NCI-H510A treated with DMSO at 0.1 percent for 48 hours (cell line): ENCODE data around the gene PPP1R13B.

Experiments
- DNase-seq: peaks from one replicate; lab custom pipeline; 2025; lab: John Stamatoyannopoulos, UW

Gene PPP1R13B

DNA sequence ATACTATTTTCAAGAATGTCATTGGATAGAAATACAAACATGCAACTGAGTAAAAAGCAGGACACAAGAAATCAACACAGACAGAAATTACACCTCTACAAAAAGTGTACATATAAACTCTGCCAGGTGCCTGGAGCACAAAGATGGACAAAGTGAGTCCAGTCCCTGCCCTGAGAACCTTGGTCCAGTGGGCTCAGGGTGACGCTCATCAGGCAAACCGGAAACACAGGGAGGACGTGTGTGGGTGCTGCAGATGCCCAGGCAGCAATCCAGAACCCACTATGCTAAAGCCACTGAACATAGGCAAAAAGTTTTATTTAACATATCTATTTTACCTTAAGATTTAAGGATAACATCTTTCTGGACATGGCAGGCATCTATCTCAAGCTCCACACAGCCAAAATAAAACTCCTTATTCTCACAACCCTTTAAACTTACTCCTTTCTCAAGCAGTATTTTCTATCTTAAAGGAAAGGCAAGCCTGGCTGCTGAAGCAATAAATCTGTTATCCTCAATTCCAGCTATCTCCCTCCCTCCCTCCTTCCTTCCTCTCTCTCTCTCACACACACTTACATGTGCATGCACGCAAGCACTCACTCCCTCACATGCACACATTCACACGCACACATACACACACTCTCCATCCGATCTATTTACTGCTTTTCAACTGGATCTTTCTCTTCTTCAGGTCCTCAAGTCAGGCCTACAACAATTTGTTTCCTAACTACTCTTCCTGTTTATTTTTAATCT, 10.2 kb downstream of the PPP1R13B start:
- DNase-seq = no peak

DNA sequence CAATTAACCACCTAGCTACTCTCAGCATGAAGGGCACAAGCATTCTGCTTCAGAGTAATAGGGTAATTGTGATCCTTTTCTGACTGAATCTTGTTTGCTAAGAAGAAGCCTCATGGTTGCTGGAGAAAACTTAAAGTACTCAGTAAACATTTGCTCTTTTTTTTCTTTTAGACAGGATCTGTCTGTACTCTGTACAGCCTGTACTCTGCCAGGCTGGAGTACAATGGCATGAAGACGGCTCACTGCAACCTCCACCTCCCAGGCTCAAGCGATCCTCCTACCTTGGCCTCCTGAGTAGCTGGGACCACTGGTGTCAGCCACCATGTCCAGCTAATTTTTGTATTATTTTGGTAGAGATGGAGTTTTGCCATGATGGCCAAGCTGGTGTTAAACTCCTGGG, 12.4 kb downstream of the PPP1R13B start:
- no peak for DNase-seq

DNA sequence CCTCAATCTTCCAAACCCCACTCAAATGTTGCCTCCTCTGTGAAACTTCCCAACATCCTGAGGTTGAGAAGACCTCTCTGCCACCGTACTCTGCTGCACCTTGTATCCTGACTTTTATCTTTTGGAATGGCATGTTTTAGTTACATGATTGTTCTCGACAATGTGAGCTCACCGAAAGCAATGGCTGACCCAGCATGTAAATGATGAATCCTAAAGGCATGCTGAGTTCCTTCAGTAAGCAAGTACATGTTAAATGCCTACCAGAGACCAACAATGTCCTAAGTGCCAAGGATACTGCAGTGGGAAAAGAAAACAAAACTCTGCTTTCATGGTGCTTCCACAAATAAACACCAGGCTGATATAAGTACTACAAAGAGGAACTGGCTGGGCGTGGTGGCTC, 13.7 kb downstream of the PPP1R13B start:
- no peak for DNase-seq

DNA sequence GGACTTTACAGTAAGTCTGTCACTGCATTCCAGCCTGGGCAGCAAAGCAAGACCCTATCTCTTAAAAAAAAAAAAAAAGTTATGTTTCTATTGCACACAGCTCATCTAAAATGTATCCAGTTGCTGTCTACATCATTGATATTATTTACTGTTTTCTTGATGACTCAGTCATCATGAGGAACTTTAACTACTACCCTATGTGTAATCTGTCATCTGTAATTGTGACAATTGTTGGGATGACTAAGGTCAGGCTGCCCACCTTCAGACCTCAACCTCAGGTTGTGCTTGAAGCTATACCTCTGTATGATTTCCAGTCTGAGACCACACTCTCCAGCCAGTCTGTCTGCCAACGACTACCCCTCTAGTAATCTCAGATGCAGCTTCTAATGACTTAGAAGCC, 15.3 kb downstream of the PPP1R13B start:
- DNase-seq = no peak

DNA sequence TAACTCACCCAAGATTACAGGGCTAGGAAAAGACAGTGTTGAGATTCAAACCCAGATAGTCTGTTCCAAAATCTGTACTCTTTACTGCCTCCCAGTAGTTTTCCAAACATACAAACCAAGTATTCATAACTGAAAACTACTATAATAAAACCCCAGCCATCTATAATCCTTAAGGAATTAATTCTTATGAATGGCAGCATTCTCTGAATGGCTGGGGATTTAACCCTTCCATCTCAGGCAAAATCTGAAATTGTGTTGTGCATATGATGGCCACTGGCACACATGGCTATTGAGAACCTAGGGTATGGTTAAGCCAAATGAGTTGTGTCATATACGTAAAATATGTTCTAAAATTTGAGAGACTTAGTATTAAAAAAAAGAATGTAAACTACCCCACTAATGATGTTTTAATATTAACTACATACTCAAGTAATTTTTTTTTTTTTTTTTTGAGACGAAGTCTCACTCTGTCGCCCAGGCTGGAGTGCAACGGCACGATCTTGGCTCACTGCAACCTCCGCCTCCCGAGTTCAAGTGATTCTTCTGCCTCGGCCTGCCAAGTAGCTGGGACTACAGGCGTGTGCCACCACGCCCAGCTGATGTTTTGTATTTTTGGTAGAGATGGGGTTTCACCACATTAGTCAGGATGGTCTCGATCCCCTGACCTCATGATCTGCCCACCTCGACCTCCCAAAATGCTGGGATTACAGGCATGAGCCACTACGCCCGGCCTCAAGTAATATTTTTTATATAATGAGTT, 16.7 kb downstream of the PPP1R13B start:
- DNase-seq = no peak

DNA sequence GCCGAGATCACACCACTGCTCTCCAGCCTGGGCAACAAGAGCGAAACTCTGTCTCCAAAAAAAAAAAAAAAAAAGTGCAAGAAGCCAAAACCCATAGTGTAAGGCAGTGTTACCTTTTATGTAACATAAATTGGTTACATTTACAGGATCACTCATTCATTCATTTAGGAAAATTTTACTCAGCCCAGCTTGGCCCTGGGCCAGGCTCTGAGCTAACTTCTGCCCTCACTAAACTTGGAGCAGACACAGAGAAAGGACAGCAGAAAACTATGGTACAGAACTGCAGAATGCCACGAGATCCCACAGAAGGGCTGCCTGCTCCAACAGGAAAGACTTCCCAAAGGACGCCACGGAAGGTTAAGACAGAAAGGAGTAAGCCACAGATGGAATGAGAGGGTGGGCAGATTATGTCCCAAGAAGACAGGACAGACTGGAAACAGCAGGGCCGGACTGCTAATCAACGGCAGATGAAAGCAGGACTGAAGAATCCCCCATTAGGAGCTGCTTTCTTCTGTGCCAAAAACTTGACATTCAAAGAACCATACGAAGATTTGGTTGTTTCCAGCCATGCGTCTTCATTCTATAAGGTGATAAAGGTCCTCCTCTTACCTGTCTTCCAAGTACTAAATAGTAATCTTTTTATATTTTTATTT, 18.9 kb downstream of the PPP1R13B start:
- no peak for DNase-seq

DNA sequence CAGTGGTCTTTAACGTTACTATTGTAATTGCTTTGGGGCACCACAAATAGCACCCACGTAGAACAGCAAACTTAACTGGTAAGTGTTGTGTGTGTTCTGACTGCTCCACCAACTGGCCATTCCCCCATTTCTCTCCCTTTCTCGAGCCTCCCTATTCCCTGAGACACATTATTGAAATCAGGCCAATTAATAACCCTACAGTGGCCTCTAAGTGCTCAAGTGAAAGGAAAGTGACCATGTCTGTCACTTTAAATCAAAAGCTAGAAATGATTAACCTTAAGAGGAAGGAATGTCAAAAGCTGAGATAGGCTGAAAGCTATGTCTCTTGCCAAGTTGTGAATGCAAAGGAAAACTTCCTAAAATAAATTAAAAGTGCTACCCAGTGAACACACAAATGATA, 22.3 kb downstream of the PPP1R13B start:
- DNase-seq = no peak

DNA sequence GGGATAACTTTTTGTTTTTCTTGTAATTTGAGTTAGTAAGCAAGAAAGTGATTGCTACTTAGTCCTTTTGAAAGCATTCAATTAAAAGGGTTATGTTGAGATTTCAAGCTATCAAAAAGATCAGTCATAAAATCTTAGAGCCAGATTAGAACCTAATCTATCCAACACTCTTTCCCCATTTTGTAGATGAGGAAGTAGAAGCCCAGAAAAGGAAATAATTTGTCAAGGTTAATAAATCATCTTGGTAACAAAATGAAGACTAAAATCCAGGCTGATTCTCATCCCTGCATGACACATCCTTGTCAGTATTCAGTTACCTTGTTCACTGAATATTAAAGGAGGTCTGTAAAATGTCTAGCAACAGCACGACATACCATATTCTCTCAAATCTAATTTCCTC, 26.5 kb downstream of the PPP1R13B start:
- DNase-seq = no peak

DNA sequence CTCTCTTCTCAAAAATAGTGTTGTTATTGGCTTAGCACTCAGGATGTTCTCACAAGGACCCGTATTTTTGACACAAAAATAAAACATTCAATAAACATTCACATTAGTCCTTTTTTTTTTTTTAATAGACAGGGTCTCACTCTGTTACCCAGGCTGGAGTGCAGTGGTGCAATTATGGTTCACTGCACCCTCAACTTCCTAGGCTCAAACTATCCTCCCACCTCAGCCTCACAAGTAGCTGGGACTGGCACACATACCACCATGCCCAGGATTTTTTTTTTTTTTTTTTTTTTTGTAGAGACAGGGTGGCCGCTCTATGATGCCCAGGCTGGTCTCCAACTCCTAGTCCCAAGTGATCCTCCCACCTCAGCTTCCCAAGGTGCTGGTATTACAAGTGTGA, 27.0 kb downstream of the PPP1R13B start:
- DNase-seq = no peak

DNA sequence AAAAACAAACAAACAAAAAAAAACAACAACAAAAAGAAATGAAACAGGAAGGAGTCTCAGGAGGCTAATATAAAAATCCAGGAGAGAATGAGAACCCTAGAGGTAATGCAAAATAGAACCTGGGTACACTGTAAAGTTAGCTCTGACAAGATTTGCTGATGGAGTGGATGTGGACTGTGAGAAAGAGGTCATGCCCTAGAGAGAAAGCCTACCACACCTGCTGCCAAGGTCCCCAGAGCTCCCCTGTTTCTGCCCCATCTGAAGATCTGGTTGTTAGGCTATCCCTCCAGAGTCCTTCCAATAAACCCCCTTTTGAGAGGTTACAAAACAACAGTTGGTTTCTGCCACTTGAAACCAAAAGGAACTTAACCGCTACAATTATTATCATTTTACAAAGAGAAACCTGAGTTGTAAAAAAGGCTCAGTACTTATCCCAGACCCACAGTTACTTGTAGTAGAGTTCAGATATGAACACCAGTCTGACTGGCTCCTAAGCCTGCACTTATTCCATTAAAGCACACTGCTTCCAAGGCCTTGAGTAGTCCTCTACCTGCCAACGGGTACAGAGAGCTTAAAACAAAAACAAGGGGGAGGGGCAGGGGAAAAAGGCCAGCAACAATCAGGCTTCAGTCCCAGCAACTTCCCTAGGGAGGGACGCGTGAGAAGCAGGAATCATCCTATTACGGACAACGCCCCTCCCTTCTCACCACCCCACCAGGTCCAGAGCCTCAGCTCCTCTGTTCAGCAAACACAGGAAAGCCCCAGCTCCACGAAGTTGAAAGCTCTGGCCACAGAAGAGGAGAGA, 27.7 kb downstream of the PPP1R13B start:
- peak; percentile 40 for DNase-seq

DNA sequence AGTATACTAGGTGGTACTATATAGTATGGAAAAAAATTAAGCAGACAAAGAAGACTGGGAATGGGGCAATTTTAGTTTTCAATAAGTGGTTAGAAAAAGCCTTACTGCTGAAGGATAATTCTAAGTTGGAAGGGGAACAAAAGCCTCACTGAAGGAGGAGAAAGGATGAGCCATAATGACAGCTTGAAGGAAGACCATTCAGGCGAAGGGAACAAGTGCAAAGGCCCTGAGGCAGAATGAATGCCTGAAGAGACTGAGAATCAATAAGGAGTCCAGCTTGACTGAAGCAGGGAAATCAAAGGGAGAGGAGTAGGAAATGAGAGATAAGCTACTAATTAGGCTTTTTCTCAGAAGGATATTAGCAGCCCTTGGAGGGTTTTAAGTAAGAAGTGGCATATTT, 28.5 kb downstream of the PPP1R13B start:
- DNase-seq = no peak

DNA sequence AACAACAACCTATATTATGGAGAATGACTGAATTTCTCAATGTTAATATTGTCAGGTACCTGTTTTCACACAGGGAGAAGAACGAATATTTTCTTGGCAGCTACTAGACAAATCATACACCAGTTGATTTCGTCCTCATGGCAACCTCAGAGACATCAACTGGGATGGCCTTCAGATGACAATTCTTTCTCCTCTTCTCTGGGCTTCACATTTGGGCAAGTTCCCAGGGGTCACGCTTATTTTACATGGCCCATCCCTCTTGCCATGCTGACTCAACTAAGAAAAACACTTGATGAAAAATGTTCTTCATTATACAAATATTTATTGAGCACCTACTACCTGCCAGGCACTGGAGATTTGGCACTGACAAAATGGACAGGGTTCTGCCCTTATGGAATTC, 29.0 kb downstream of the PPP1R13B start:
- DNase-seq = no peak

DNA sequence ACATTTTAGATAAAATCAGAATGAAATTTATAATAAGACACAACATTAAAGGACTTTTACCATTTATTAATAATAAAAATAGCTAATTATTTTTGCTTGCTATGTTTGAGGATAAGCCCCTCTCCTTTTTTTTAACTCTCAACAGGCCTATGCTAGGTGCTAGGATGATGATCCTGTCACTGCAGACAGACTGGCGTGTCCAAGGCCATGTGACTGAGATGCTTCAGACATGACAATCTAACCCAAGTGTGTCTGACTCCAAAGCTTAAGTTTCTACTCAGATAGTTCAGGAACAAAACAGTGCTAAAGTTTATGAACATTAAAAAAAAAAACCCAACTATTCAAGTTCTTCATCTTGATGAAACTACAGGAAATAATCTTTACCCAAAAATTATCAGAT, 29.8 kb downstream of the PPP1R13B start:
- no peak for DNase-seq

DNA sequence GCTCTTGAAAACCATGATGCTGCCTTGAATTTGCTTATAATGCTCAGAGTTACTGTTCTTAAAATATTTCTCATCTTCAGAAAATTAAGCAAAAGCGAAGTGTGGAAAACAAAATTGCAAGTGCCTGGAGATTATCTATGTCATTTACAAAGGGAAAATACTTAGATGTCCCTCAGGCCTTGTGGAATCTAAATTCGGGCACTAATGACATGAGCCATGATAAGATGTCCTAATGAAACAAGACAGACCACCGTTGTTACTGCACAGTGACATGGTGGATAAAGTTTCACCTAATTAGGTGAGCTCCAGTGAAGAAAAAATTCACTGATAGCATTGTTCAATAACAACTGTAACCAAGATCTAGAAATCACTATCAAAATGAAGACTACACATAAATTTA, 30.4 kb downstream of the PPP1R13B start:
- DNase-seq = no peak

DNA sequence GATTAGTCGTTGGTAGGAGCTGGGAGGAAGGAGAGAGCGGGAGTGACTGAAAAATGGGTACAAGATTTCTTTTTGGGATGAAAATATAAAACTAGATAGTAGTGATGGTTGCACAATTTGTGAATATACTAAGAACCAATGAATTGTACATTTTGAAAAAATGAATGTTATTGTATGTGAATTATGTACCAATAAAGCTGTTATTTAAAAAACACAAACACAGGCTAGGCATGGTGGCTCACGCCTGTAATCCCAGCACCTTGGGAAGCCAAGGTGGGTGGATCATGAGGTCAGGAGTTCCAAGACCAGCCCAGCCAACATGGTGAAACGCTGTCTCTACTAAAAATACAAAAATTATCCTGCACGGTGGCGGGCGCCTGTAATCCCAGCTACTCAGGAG, 32.1 kb downstream of the PPP1R13B start:
- no peak for DNase-seq

DNA sequence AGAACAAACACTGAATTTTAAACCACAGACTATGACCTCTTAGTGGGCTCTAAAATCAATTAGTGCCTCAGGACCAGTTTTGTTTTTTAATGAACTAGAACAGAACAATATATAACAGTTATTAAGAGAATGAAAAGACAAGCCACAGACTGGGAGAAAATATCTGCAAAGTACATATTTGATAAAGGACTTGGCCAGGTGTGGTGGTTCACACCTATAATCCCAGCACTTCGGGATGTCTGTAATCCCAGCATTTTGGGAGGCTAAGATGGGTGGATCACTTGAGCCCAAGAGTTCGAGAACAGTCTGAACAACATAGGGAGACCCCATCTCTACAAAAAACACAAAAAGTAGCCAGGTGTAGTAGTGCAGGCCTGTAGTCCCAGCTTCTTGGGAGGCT, 36.2 kb downstream of the PPP1R13B start:
- DNase-seq = no peak

DNA sequence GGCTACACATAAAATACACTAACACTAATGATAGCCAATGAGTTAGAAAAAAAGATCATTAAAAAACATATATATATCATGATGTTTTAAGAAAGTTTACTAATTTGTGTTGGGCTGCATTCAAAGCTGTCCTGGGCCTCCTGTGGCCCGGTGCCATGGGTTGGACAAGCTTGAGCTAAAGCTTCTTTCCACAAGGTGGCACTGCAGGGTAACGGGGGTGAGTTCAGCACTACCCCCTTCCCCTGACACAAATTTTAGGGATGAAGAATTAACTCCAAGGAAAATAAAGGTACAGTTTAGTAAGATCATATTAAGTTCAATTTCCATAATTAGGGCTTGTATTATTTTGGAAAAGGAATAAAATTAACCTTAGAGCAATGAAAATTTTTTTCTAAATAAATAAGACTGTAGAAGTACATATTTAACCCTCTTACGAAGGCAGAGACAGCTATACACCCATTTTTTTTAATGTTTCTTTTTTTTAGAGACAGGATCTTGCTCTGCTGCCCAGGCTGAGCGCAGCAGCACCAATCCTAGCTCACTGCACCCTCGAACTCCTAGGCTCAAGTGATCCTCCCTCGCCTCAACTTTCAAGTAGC, 38.9 kb downstream of the PPP1R13B start:
- peak; percentile 70 for DNase-seq

DNA sequence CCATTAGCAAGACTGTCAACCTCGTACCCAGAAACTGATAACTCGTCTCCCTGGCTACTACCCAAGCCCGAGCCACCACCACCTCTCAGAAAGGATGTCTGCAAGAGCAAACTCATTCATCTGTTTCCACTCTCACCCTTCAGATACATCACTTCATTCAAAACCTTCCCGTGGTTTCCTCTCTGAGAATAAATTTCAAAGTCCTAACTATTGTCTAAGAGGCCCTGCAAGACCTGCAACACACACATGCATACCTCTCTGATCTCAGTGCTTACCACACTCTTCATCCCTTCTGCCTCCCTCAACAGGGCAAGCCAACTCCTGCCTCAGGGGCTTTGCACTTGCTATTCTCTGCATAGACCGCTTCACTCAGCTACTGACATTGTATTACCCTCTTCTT, 40.6 kb downstream of the PPP1R13B start:
- DNase-seq = no peak

DNA sequence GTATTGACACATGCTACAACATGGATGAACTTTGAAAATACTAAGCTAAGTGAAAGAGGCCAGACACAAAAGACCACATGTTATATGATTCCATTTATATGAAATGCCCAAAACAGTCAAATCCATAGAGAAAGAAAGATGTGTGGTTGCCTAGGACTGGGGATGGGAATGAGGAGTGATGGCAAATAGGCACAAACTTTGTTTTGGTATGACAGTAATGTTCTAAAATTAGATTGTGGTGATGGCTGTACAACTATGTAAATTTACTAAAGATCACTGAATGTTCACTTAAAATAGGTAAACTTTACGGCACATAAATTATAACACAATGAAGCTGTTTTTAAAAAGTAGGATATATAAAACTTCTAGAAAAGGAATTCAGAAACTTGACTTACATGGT, 41.7 kb downstream of the PPP1R13B start:
- no peak for DNase-seq

DNA sequence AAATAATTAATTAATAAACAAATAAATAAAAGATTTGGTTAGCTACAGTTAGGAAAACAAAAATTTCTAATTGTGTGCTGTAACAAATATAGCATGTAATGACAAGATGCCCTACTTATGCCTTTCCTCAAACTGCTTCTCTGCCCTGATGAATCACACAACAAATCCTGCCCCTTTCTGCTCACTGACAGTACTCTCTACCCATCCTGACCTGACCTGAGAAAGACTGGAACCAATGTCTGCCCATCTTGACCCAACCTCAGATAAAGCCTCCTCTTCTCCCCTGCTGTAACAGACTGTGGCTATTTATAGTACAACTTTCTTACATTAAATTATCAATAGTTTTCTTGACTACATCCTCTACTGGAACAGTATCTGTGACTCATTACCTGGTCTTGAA, 43.7 kb downstream of the PPP1R13B start:
- no peak for DNase-seq

DNA sequence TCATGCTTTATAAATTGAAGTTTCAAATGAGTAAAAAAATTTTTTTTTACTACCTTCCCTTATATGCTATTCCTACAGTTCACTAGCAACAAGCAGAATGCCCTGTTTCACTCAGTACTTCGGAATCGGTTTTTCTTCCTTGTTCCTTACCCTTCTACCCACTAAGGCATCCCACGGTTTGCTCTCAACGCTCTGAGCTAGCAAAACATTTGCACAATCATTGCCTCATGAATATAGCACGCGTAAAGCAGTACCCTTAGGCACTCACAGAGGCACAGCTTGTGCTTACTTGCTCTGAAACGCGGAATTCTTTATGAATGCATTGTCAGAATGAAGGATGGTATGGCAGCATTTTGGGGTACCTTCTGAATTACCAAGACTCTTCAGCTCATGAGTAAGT, 45.0 kb downstream of the PPP1R13B start:
- no peak for DNase-seq

DNA sequence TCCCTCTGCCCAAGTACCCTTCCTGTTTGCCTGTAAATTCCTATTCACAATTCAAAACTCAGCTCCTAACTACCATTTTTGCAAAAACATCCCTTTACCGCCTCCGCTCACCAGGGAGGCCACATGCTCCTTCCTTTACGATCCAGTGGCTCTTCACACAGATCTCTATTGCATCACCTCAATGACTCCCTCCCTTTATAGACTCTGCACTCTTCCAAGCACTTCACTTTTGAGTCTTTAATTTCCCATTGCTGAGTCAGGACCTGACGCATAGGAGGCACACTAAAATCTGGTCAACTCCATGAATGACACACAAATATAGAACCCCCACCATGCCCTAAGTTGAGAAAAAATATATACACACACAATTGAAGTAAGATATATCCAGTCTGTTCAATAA, 45.9 kb downstream of the PPP1R13B start:
- peak; percentile 80 for DNase-seq
